ENCODE data around the gene ANO1.

The ANO1 gene

GRCh38 chr11:70138403-70138802 is 60.3 kb downstream of the ANO1 start:
- DNase-seq (ENCODE audit: low read depth in 2 of 2): no peak

DNA sequence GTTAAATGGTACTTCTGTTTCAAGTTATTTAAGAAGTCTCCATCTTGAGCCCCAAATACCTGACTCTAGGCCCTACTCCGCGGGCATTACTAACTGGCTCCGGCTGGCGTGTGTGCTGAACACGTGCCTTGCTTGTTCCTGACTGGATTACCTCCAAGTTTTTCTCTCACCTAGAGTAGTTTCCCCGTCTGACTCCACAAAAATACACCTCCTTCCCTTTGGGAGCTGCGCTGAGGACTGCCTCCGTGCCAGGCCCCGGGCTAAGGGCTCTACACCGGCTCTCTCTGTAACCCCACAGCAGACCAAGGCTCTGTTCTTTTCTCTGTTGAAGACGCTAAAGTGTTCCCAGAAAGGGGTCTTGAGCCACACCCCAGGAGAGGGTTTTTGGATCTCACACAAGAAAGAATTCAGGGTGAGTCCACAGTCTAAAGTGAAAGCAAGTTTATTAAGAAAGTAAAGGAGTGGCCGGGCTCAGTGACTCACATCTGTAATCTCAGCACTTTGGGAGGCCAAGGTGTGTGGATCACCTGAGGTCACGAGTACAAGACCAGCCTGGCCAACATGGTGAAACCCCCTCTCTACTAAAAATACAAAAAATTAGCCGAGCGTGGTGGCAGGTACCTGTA is 61.8 kb downstream of the ANO1 start:
- no peak for DNase-seq (ENCODE audit: low read depth in 2 of 2)

GRCh38 chr11:70140711-70141485 is 62.8 kb downstream of the ANO1 start:
- no peak for DNase-seq (ENCODE audit: low read depth in 2 of 2)

GRCh38 chr11:70141486-70142220 is 63.5 kb downstream of the ANO1 start:
- DNase-seq (ENCODE audit: low read depth in 2 of 2): no peak

DNA sequence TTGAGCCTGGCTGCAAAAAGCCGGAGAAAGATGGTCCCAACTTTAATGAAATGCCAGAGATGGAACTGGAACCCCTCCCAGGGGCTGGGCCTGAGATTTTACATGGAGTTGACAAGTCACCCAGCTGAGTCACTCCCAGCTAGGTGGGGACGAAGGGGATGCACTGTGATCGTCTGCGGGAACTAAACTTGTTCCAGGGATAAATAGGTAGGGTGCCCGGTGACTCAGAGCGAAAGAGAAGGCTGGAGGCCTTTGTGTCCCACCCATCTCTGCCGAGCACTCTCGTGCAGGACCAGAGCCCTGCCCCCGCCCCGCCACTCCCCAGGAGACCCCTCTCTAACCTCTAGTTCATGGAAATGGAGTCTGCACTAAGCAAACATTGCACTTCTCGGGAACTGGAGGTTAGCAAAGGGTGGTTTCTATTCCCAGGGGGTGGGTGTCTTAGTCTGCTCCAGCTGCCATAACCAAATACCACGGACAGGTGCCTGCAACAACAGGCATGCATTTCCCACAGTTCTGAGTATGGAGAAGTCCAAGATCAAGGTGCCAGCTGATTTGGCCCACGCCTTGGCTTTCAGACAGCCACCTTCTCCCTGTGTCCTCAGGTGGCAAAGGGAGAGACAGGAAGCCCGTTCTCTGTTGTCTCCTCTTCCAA is 64.2 kb downstream of the ANO1 start:
- no peak for DNase-seq (ENCODE audit: low read depth in 2 of 2)

DNA sequence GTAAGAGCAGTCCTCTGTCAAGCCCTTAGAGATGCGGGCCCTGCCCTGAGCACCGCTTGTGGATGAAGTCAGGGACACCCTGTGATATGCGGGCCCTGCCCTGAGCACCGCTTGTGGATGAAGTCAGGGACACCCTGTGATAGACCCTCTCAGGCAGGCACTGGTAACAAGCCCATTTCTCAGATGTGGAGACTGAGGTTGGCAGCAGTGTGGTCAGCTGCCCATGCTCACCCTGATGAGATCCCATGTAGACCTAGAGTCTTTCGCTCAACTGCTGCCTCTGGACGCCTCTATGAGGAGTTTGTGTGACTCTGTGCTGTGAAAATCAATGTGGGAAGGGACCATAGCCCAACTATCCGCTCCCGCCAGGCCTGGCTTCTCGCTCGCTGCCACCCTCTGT is 66.1 kb downstream of the ANO1 start:
- no peak for DNase-seq (ENCODE audit: low read depth in 2 of 2)

DNA sequence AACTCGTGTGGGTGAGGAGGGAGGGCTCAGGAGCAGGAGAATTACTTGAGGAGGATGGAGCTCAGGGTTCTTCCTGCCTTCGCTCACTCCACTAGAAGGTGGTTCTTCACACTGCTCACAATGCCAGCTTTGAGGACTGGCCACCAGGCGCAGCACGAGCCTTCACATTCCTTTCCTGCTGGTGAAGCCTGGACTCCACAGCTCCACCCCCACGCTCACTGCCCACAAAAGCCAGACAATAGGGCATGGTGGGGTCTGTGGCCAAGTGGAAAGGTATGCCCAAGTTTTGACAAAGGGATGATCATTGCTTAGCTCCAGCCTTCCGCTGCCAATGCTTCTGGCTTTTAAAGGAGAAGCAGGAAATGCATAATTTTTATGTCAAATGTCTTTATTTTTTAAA is 67.0 kb downstream of the ANO1 start:
- no peak for DNase-seq (ENCODE audit: low read depth in 2 of 2)

- no peak for DNase-seq (ENCODE audit: low read depth in 2 of 2)
Observed at GRCh38 chr11:70145841-70146240, 67.7 kb downstream of the ANO1 start.

GRCh38 chr11:70146299-70146698 is 68.2 kb downstream of the ANO1 start:
- DNase-seq (ENCODE audit: low read depth in 2 of 2): no peak

DNA sequence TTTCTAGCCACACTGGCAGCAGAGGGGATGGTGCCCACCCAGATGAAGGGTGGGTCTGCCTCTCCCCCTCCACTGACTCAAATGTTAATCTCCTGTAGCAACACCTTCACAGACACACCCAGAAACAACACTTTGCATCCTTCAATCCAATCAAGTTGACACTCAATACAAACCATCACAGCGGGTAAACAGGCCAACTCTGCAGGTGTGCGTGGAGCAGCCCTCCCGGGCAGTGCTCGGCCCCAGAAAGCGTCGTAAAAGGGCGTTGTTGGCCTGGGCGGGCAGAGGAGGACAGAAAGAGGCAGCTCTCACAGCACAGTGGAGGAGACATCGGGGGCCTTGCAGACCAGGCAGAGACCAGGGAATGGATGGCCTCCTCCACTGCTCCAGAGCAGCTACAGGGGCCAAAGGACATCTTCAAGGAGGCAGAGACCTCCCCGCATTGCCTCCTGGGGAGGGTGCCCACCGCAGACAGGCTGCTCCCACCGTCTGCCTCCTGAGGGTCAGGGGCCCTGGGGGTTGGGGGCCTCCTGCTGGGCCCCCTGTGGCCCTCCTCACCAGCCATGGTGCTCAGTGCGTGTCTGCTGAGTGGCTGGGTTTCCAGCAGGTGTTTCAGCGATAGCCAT is 68.9 kb downstream of the ANO1 start:
- no peak for DNase-seq (ENCODE audit: low read depth in 2 of 2)

DNA sequence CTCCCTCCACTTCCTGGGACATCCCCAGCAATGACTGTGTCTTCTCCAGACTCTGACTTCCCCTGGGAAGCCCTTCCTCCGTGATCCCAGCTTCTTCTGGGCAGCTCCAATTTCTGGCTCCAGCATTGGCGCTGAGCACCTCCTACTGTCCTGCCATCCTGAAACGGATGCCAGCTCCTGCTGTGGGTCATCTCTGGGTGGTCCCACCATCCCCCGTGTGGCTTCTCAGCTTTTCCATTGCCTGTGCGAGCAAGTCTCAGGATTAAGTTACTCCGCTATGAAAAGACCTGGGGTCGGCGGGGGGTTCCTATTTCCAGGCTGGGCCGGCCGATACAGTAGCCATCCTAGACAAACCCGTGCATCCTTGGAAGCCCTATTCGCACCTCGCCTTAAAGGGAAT is 69.6 kb downstream of the ANO1 start:
- no peak for DNase-seq (ENCODE audit: low read depth in 2 of 2)

DNA sequence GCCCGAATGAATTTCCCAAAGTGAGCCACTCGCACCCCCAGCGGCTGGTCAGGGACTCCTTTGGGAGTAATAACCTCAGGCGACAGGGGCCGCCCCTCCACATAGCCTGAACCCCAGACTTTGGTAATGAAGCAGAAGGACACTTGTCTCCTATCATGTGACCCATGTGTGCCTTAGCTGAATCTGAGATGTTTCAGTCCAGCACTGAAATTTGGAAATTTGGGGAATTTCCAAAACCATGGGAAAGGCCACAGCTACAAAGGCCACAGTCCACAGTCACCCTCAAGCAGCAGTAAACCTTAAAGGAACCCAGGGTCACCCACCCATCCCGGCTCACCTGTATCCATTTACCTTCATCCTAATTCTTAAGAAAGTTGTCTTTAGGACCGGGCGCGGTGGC is 73.6 kb downstream of the ANO1 start:
- DNase-seq (ENCODE audit: low read depth in 2 of 2): no peak

DNA sequence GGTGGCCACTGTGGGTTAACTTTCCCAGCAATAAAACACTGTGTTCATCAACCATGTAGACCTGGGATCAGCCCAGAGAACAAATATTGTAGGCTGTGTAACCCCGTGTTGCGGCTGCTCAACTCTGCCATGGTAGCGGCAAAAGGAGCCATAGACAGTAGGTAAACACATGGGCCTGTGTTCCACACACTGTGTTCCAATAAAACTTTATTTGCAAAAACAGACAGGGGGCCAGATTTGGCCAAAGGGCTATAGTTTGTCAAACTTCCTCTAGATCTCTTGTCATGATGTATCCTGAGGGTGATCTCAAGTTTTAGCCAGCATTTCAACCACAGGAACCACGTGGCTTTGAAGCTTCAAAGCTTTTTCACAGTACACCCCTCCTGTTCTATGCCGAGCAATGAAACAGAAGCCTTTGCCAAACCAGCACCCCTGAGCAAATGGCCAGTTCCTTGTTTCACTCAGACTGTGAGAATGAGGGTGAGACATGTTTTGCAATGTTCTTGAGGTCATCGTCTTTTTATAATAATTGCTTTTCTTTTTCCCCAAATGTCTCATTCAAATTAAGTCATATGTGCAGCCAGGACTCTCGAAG is 75.1 kb downstream of the ANO1 start:
- DNase-seq (ENCODE audit: low read depth in 2 of 2): no peak

DNA sequence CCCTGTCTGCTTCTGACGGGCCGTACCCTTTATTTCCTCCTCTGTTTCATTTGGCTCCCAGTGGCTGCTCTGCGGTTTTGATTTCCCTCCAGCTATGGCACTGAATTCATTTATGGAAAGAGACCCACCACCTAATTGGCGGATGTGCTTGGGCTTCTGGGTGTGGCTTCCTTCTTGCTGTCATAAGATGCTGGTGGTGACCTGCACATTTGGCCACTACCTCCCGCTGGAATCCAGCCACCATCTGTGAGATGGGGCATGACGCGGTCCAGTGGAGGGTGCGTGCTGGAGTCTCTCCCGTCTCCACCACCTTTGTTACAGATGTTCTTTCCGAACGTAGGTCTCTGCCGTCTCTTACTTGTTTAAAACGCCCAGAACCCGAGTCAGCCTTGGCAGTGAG is 77.3 kb downstream of the ANO1 start:
- DNase-seq (ENCODE audit: low read depth in 2 of 2): no peak

DNA sequence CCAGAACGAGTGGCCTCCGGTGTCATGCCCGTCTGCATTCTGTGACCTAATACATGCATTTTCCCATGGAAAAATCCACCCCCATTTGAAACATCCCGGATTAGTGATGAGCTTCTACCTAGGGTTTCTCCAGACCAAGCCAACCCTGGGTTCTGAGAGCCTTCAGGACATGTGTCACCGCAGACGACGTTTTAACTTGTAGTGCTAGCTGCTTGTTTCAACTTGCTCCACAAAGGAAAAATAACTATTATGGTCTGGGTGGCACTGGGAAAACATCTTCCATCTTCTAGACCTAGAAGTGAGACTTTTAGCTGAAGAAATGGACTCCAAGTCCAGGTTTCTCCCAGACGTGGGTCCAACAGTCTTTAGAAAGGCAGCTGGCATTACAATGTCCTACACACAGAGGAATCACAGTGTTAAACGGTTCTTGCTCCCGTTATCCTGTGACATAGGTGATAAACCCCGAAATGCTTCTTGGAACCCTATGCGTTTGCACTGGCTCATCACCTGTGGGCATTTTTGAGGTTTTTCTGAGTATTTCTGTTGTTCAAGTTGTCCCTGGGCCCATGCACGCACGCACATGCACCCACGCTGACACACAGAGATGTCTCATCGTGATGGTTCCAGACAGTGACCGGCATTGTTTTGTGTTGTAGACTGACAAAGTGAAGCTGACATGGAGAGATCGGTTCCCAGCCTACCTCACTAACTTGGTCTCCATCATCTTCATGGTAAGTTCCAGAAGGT is 78.3 kb downstream of the ANO1 start:
- no peak for DNase-seq (ENCODE audit: low read depth in 2 of 2)

- no peak for DNase-seq (ENCODE audit: low read depth in 2 of 2)
Observed at GRCh38 chr11:70158201-70158600, 80.1 kb downstream of the ANO1 start.

- no peak for DNase-seq (ENCODE audit: low read depth in 2 of 2)
Observed at GRCh38 chr11:70158757-70159389, 80.8 kb downstream of the ANO1 start.

DNA sequence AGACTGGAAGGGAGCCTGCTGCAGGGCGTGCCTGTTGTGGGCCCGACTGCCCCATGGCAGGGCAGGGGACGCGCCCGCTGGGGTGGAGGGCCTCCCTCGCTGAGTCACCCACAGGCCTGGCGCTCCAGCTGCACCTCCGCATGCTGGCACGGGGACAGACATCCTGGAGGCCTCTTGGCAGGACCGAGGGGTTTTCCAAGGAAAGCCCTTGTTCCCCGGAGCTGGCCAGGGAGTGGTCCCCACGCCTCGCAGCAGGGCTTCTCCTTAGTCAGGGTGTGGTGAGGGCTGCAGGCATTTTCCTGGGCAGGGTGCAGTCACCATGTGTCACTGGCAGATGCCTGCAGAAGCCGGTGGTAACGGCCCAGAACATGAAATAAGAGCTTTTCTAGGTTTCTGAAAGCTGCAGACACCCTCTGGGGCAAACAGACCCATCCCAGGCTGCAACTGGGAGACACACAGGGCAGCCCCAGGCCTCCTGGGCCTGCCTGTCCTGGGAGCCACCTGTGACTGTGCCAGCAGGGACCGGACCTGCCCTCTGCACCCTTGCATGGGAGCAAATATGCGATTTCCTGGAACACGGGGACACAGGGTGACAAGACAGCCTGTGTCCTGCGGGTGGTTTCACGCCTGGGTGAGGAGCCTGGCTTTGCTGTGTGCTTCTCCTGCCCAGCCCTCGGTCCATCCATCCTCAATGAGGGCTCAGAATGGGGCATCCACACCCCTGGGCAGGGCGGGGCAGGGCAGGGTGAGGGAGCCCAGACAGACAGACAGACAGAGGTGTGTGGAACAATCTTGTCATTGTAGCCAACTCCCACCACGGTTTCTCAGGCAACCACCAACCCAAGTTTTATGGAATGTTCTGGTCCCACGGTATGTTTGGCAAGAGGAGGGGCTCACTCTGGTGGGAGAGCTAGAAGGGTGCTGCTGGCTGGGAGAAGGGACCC is 81.8 kb downstream of the ANO1 start:
- DNase-seq (ENCODE audit: low read depth in 2 of 2): no peak

DNA sequence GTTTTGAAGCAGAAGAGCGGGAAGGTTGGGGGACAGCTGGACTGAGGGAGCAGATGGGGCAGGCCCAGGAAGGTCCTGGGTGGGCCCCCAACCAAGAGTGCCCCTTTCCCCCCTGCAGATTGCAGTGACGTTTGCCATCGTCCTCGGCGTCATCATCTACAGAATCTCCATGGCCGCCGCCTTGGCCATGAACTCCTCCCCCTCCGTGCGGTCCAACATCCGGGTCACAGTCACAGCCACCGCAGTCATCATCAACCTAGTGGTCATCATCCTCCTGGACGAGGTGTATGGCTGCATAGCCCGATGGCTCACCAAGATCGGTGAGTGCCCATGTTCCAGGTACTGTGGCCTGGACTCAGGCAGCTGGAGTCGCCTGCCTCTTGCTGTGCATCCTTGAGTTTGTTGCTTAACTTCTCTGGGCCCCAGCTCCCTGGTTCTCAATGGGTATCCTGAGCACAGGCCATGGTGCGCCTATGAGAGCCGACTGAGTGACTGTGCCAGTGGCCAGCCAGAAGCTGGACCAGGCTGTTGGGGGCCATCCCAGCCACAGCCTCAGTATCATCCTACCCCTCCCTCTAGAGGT is 83.0 kb downstream of the ANO1 start:
- no peak for DNase-seq (ENCODE audit: low read depth in 2 of 2)

Data from stimulated activated CD4-positive, alpha-beta T cell treated with anti-CD3 and anti-CD28 coated beads, Interleukin-4, amount 100 ng/mL, for 48 hours (primary cell).